CD4-positive, alpha-beta T cell (primary cell): ENCODE measurements around the gene NEU4. TPM values are rescaled to one million over a fixed set of nuclear protein-coding genes. Genes with fewer than 3 reads are reported as not detected.
"Not testable (repeated sequence)": the region's sequence is repeated elsewhere in the genome, so short reads cannot be mapped to it uniquely, and the experiment has no call there.

Source experiments
- ATAC-seq: fragments of 200-7000 bp; cut with Tn5 transposase; one replicate; pipeline ENCODE4 v1.10.0; 2022; ENCODE audit warnings: mild to moderate bottlenecking; ENCODE audit not compliant: poor library complexity
- CTCF ChIA-PET: fragments of 350-600 bp; sonication (Branson Sonifier 250); formaldehyde crosslinking; loops from one replicate; lab custom pipeline; 2021; ENCODE audit warnings: antibody characterized with exemption, inconsistent platforms; lab: Charles Lee
- POLR2A ChIA-PET: fragments of 350-600 bp; sonication (Branson Sonifier 250); formaldehyde crosslinking; loops from one replicate; lab custom pipeline; 2021; ENCODE audit warnings: antibody characterized with exemption, inconsistent platforms; lab: Charles Lee
- DNase-seq, 14 experiments: peaks; one replicate each; pipeline ENCODE4 v3.0.0-alpha.2; 2013 to 2020; ENCODE audit warnings: mixed read lengths in 2 of 14
- H3K27ac ChIP-seq, 2 donors: one replicate each; pipeline versions ENCODE4 v1.5.1 to v1.7.0; 2013; ENCODE audit warnings: low read length in 2 of 2, low read depth in 1 of 2, mild to moderate bottlenecking in 1 of 2
- H3K27me3 ChIP-seq, 2 experiments: 1 replicate in 1 of 2; 2 replicates in 1 of 2; pipeline versions ENCODE4 v1.6.1 to v1.7.0; 2013; ENCODE audit warnings: low read length in 2 of 2, control low read depth in 1 of 2, mild to moderate bottlenecking in 1 of 2, moderate library complexity in 1 of 2; ENCODE audit not compliant: insufficient read depth in 2 of 2, control insufficient read depth in 1 of 2
- H3K36me3 ChIP-seq: one replicate; pipeline ENCODE4 v1.6.1; 2013; ENCODE audit warnings: low read length, control low read depth; ENCODE audit not compliant: insufficient read depth
- H3K4me1 ChIP-seq: one replicate; pipeline ENCODE4 v1.6.1; 2013; ENCODE audit warnings: low read length, control low read depth; ENCODE audit not compliant: insufficient read depth
- H3K4me3 ChIP-seq: one replicate; pipeline ENCODE4 v1.5.1; 2013; ENCODE audit warnings: mild to moderate bottlenecking, low read length, moderate library complexity
- H3K9me3 ChIP-seq, 2 experiments: 1 replicate in 1 of 2; 2 replicates in 1 of 2; pipeline versions ENCODE4 v1.6.1 to v1.7.0; 2013; ENCODE audit warnings: low read length in 2 of 2, mild to moderate bottlenecking in 2 of 2, control low read depth in 1 of 2, moderate library complexity in 1 of 2; ENCODE audit not compliant: control insufficient read depth in 1 of 2, insufficient read depth in 1 of 2
- H3K27ac Mint-ChIP-seq: one replicate; pipeline ENCODE4 v1.8.0; 2020; ENCODE audit warnings: mixed read lengths
- H3K27me3 Mint-ChIP-seq: one replicate; pipeline ENCODE4 v1.8.0; 2021; ENCODE audit warnings: mixed read lengths
- H3K36me3 Mint-ChIP-seq: one replicate; pipeline ENCODE4 v1.8.0; 2021; ENCODE audit warnings: low read depth, mixed read lengths
- H3K4me1 Mint-ChIP-seq: one replicate; pipeline ENCODE4 v1.8.0; 2021; ENCODE audit warnings: low read depth, mixed read lengths
- H3K4me3 Mint-ChIP-seq: one replicate; pipeline ENCODE4 v1.8.0; 2020; ENCODE audit warnings: mild to moderate bottlenecking, mixed read lengths
- H3K9me3 Mint-ChIP-seq: one replicate; pipeline ENCODE4 v1.8.0; 2020; ENCODE audit warnings: mixed read lengths
- intact Hi-C, 2 experiments: fragments of 100-400 bp; cut with DNase I in 1 of 2; cut with micrococcal nuclease in 1 of 2; formaldehyde crosslinking; loops; one replicate each; pipeline versions ENCODE4 v1.15.1 to v1.9.0; 2023 to 2025; cut with DNase I, micrococcal nuclease
- total RNA-seq, 174 experiments: library from RNA in 2 of 174; stranded (reverse) in 2 of 174; gene quantifications; one replicate each; pipeline ENCODE4 v1.2.3 and lab custom pipeline; 2021 to 2026
- TF ChIP-seq, protein P1 (sequence below): fragments of 200-600 bp; IDR thresholded peaks from one replicate; pipeline ENCODE4 v1.8.0; 2022; ENCODE audit warnings: antibody characterized with exemption, mild to moderate bottlenecking

Gene NEU4
- total RNA-seq, 2 experiments from 2014 or later, result 4.3 to 6.8 TPM

DNA sequence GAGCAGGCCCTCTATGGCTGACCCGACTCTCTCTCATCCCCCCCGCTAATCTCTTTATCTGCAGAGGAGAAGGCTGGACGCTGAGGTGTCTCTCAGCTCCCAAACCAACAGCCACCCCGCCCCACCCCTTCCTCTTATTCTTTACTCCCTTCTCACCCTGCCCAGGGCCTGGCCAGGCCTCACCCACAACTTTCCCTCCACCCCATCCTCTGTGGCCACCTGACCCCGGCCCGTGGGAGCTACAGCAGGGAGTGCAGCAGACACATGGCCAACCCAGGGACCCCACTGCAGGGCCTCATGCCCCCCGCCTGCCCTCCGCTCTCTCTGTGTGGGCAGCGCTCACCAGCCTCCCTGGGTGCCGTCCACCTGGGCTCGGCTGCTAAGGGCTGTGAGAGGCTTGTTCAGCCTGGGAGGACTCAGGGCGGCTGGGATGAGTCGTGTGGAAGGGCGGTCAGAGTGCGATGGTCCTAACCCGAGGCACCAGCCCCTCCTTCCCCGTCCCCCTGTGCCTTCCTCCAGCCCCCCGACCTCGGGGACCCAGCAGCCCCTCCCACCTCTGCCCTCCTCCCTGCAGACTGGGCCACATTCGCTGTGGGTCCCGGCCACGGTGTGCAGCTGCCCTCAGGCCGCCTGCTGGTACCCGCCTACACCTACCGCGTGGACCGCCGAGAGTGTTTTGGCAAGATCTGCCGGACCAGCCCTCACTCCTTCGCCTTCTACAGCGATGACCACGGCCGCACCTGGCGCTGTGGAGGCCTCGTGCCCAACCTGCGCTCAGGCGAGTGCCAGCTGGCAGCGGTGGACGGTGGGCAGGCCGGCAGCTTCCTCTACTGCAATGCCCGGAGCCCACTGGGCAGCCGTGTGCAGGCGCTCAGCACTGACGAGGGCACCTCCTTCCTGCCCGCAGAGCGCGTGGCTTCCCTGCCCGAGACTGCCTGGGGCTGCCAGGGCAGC is 6.8 kb downstream of the NEU4 start:
- Histone ChIP-seq H3K27me3 (no peaks in the 10 kb centered on the region), H3K4me1 (peaks cover 28% of the 10 kb centered on the region), H3K36me3 (no peaks in the 10 kb centered on the region), H3K27ac (no peak overlapping the region), H3K9me3 (no peaks in the 10 kb centered on the region), H3K4me3 (no peak overlapping the region)
- ChIA-PET POLR2A (no interaction called here), CTCF (no interaction called here)
- Mint-ChIP-seq H3K4me3 (no peak overlapping the region), H3K27ac (no peak overlapping the region), H3K36me3 (no peaks in the 10 kb centered on the region), H3K9me3 (no peaks in the 10 kb centered on the region), H3K27me3 (no peaks in the 10 kb centered on the region), H3K4me1 (peaks cover 5% of the 10 kb centered on the region)
- ATAC-seq (no peak), DNase-seq (peak in 1 of 14 experiments; percentile 20)
- intact Hi-C loops, result loop anchor here in 1 of 2 experiments (10.0 kb wide), 1 partner anchor 49 kb away; the partner anchor contains the start of gene RTP5
- TF ChIP-seq, protein P1, sequence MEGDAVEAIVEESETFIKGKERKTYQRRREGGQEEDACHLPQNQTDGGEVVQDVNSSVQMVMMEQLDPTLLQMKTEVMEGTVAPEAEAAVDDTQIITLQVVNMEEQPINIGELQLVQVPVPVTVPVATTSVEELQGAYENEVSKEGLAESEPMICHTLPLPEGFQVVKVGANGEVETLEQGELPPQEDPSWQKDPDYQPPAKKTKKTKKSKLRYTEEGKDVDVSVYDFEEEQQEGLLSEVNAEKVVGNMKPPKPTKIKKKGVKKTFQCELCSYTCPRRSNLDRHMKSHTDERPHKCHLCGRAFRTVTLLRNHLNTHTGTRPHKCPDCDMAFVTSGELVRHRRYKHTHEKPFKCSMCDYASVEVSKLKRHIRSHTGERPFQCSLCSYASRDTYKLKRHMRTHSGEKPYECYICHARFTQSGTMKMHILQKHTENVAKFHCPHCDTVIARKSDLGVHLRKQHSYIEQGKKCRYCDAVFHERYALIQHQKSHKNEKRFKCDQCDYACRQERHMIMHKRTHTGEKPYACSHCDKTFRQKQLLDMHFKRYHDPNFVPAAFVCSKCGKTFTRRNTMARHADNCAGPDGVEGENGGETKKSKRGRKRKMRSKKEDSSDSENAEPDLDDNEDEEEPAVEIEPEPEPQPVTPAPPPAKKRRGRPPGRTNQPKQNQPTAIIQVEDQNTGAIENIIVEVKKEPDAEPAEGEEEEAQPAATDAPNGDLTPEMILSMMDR, result no peak

DNA sequence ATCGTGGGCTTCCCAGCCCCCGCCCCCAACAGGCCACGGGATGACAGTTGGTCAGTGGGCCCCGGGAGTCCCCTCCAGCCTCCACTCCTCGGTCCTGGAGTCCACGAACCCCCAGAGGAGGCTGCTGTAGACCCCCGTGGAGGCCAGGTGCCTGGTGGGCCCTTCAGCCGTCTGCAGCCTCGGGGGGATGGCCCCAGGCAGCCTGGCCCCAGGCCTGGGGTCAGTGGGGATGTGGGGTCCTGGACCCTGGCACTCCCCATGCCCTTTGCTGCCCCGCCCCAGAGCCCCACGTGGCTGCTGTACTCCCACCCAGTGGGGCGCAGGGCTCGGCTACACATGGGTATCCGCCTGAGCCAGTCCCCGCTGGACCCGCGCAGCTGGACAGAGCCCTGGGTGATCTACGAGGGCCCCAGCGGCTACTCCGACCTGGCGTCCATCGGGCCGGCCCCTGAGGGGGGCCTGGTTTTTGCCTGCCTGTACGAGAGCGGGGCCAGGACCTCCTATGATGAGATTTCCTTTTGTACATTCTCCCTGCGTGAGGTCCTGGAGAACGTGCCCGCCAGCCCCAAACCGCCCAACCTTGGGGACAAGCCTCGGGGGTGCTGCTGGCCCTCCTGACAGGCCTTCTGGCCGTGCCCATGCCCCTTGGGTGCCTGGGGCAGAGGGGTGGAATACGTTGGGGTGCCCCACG is 7.6 kb downstream of the NEU4 start:
- intact Hi-C loops, result loop anchor here in 1 of 2 experiments (10.0 kb wide), 1 partner anchor 48 kb away; the partner anchor contains the start of gene RTP5
- Mint-ChIP-seq H3K27me3 (no peaks in the 10 kb centered on the region), H3K4me3 (no peak overlapping the region), H3K9me3 (no peaks in the 10 kb centered on the region), H3K27ac (no peak overlapping the region), H3K36me3 (no peaks in the 10 kb centered on the region), H3K4me1 (peaks cover 5% of the 10 kb centered on the region)
- H3K9me3 ChIP-seq, result no peaks in the 10 kb centered on the region
- peaks cover 0 to 2% of the 10 kb centered on the region in 2 experiments for H3K27me3 ChIP-seq
- ChIA-PET POLR2A (no interaction called here), CTCF (no interaction called here)
- H3K4me1 ChIP-seq, result peaks cover 36% of the 10 kb centered on the region
- H3K27ac ChIP-seq, result no peak overlapping the region
- TF ChIP-seq, protein P1, result no peak
- no peaks in the 10 kb centered on the region for H3K36me3 ChIP-seq
- no peak for DNase-seq
- H3K4me3 ChIP-seq, result no peak overlapping the region
- ATAC-seq, result no peak

DNA sequence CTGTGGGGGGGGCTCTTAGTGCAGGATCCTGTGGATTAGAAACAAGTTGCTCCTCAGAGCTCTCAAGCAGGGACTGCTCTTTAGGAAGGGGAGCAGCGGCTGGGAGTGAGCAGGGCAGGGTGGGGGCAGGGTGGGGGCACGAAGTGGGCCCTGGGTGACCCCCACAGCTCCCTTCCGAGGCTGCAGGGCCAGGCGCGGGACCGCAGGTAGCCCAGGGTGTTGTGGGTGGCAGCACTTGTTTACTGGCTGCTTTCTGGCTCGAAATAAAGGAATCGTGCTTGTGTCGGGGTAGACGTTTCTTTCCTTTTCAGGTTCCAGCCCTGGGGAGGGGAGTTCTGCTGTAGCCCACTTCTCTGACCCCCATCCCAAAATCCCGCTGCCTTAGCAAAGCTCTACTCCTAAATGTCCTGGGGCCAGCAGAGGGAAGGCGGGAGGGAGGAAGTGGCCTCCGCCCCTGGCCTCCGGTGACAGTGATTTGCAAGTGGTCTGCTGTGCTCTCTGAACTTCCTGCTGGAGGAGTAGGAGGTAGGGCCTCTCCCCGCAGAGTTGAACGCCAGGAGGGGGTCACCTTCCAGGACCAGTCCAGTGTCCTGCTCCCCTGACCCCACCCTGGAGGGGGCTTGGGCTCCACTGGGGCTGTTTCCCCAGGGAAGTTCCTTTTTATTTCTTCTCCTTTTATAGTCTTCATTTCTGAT is 8.3 kb downstream of the NEU4 start:
- Mint-ChIP-seq H3K9me3 (no peaks in the 10 kb centered on the region), H3K27ac (peak overlapping the region; percentile 44), H3K4me3 (no peak overlapping the region), H3K27me3 (no peaks in the 10 kb centered on the region), H3K36me3 (no peaks in the 10 kb centered on the region), H3K4me1 (peaks cover 5% of the 10 kb centered on the region)
- no peak overlapping the region for H3K4me3 ChIP-seq
- TF ChIP-seq, protein P1, result no peak
- peak in 3 of 14 experiments; percentile 10 to 42 (median 35) for DNase-seq
- H3K9me3 ChIP-seq, result no peaks in the 10 kb centered on the region
- ATAC-seq, result no peak
- no peaks in the 10 kb centered on the region for H3K36me3 ChIP-seq
- H3K27me3 ChIP-seq, result peaks cover 0 to 3% of the 10 kb centered on the region in 2 experiments
- peaks cover 40% of the 10 kb centered on the region for H3K4me1 ChIP-seq
- POLR2A ChIA-PET, result no interaction called here
- no peak overlapping the region for H3K27ac ChIP-seq
- intact Hi-C loops, result loop anchor here in 1 of 2 experiments (10.0 kb wide), 1 partner anchor 48 kb away; the partner anchor contains the start of gene RTP5
- CTCF ChIA-PET, result no interaction called here

DNA sequence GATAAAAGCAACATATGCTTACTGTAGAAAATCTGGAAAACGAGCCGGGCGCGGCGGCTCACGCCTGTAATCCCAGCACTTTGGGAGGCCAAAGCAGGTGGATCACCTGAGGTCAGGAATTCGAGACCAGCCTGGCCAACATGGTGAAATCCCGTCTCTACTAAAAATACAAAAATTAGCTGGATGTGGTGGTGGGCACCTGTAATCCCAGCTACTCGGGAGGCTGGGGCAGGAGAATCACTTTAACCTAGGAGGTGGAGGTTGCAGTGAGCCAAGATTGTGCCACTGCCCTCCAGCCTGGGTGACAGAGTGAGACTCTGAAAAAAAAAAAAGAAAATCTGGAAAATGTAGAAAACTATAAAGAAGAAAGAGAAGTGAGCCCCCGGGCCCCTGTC is 8.8 kb downstream of the NEU4 start:
- ATAC-seq, POLR2A ChIA-PET, H3K4me3 Mint-ChIP-seq, H3K36me3 Mint-ChIP-seq, H3K27ac ChIP-seq, H3K4me1 Mint-ChIP-seq, H3K36me3 ChIP-seq, CTCF ChIA-PET, H3K9me3 Mint-ChIP-seq, H3K27me3 Mint-ChIP-seq, H3K4me3 ChIP-seq, H3K27me3 ChIP-seq, DNase-seq, H3K9me3 ChIP-seq: not testable (repeated sequence)
- intact Hi-C loops, result loop anchor here in 1 of 2 experiments (10.0 kb wide), 1 partner anchor 47 kb away; the partner anchor contains the start of gene RTP5
- H3K27ac Mint-ChIP-seq, result peak overlapping the region; percentile 44
- H3K4me1 ChIP-seq, result peaks cover 40% of the 10 kb centered on the region
